GM12875 (cell line): ENCODE data around the gene F12.
A peak's percentile ranks its signal among the peaks of the same experiment; 100 is the strongest.

ENCODE experiments used
- H3K4me3 ChIP-seq: one replicate; pipeline ENCODE4 v1.5.1; 2011; ENCODE audit warnings: low read depth, low read length, control low read depth
- CTCF ChIP-seq: IDR thresholded peaks from 2 replicates; pipeline ENCODE4 v1.5.1; 2011; ENCODE audit warnings: low read depth, mild to moderate bottlenecking, control low read depth, inconsistent platforms, low read length, moderate library complexity, borderline replicate concordance; ENCODE audit not compliant: insufficient read depth

The F12 gene

GRCh38 chr5:177403102-177403791 is 6.1 kb downstream of the F12 start:
- TF ChIP-seq CTCF, result peak; percentile 26; the same call in 1 of the 2 replicates

GRCh38 chr5:177402271-177403043 is 6.9 kb downstream of the F12 start:
- H3K4me3 ChIP-seq, result peak overlapping the region; percentile 70
- peak; percentile 53 for TF ChIP-seq CTCF

More at GRCh38 chr5:177403102-177403791, 6.1 kb downstream of the F12 start:
- peak overlapping the region; percentile 70 for H3K4me3 ChIP-seq

- H3K4me3 ChIP-seq, result no peak within 1 kb of the TSS
- no peak for TF ChIP-seq CTCF
Measured at GRCh38 chr5:177399997-177400868, 9.1 kb downstream of the F12 start, which contains the start of gene PFN3. Gene PFN3 (minus strand): TSS chr5:177400661. CDS start chr5:177400576, 85 bp downstream.

- no peak overlapping the region for H3K4me3 ChIP-seq
- no peak for TF ChIP-seq CTCF
Measured at GRCh38 chr5:177397875-177398390, 11.4 kb downstream of the F12 start.

GRCh38 chr5:177396807-177397206 is 12.6 kb downstream of the F12 start:
- H3K4me3 ChIP-seq, result no peak overlapping the region
- TF ChIP-seq CTCF, result no peak

GRCh38 chr5:177396078-177396477 is 13.3 kb downstream of the F12 start:
- H3K4me3 ChIP-seq, result no peak overlapping the region
- no peak for TF ChIP-seq CTCF
